Activated T-helper 2 cell treated with anti-CD3 and anti-CD28 coated beads, Interferon-gamma antibody, Interleukin-2, Interleukin-4, amounts not matched to agents 10 μg/mL and 5 μg/mL and 100 μg/mL, durations not matched to agents 14 hours and 24 hours and 36 hours (primary cell): Measurements from ENCODE around the gene DLG1. TPM values are rescaled to one million over a fixed set of nuclear protein-coding genes. Genes with fewer than 3 reads are reported as not detected.

Experiments
- DNase-seq: peaks from one replicate; pipeline ENCODE4 v3.0.0; 2021; ENCODE audit warnings: low spot score
- H3K27ac Mint-ChIP-seq: one replicate; pipeline ENCODE4 v1.8.0; 2021; ENCODE audit warnings: mixed read lengths
- H3K27me3 Mint-ChIP-seq: one replicate; pipeline ENCODE4 v1.8.0; 2021; ENCODE audit warnings: low read depth, mixed read lengths
- H3K36me3 Mint-ChIP-seq: one replicate; pipeline ENCODE4 v1.8.0; 2021; ENCODE audit warnings: low read depth, mixed read lengths
- H3K4me1 Mint-ChIP-seq: one replicate; pipeline ENCODE4 v1.8.0; 2021; ENCODE audit warnings: low read depth, mixed read lengths
- H3K4me3 Mint-ChIP-seq: one replicate; pipeline ENCODE4 v1.8.0; 2021; ENCODE audit warnings: low read depth, mild to moderate bottlenecking, moderate library complexity, mixed read lengths
- H3K9me3 Mint-ChIP-seq: one replicate; pipeline ENCODE4 v1.8.0; 2021; ENCODE audit warnings: mixed read lengths
- intact Hi-C: fragments of 100-400 bp; cut with micrococcal nuclease; formaldehyde crosslinking; loops from one replicate; pipeline ENCODE4 v1.15.1; 2023
- total RNA-seq: library from RNA; stranded (reverse); gene quantifications from 2 replicates; pipeline ENCODE4 v1.2.3, GENCODE V29; 2022

Gene DLG1
- total RNA-seq, 1 donor from 2014 or later: 77.5 TPM

GRCh38 chr3:197270558-197271317, 27.7 kb downstream of the DLG1 start:
- no peaks in the 10 kb centered on the region for H3K27me3 Mint-ChIP-seq
- H3K36me3 Mint-ChIP-seq: peaks cover 37% of the 10 kb centered on the region
- intact Hi-C loops: no loop called here
- H3K9me3 Mint-ChIP-seq: no peaks in the 10 kb centered on the region
- H3K4me1 Mint-ChIP-seq: peaks cover 28% of the 10 kb centered on the region
- no peak overlapping the region for H3K27ac Mint-ChIP-seq
- H3K4me3 Mint-ChIP-seq: no peak overlapping the region
- DNase-seq: no peak

GRCh38 chr3:197269024-197269423, 29.4 kb downstream of the DLG1 start:
- Mint-ChIP-seq H3K9me3 (no peaks in the 10 kb centered on the region), H3K4me1 (peaks cover 23% of the 10 kb centered on the region), H3K27me3 (no peaks in the 10 kb centered on the region), H3K4me3 (no peak overlapping the region), H3K36me3 (peaks cover 24% of the 10 kb centered on the region), H3K27ac (no peak overlapping the region)
- intact Hi-C loops: no loop called here
- no peak for DNase-seq

- DNase-seq: no peak
- no peak overlapping the region for H3K4me3 Mint-ChIP-seq
- H3K27ac Mint-ChIP-seq: no peak overlapping the region
- peaks cover 20% of the 10 kb centered on the region for H3K36me3 Mint-ChIP-seq
- peaks cover 20% of the 10 kb centered on the region for H3K4me1 Mint-ChIP-seq
- intact Hi-C loops: no loop called here
- H3K27me3 Mint-ChIP-seq: no peaks in the 10 kb centered on the region
- no peaks in the 10 kb centered on the region for H3K9me3 Mint-ChIP-seq
Measured at GRCh38 chr3:197268294-197268693, 30.1 kb downstream of the DLG1 start.

- Mint-ChIP-seq H3K36me3 (peaks cover 15% of the 10 kb centered on the region), H3K4me3 (no peak overlapping the region), H3K27me3 (no peaks in the 10 kb centered on the region), H3K27ac (no peak overlapping the region), H3K4me1 (peaks cover 16% of the 10 kb centered on the region), H3K9me3 (no peaks in the 10 kb centered on the region)
- intact Hi-C loops: no loop called here
- no peak for DNase-seq
Measured at GRCh38 chr3:197266331-197266730, 32.1 kb downstream of the DLG1 start.

GRCh38 chr3:197262709-197263108, 35.7 kb downstream of the DLG1 start:
- no peak overlapping the region for H3K4me3 Mint-ChIP-seq
- H3K36me3 Mint-ChIP-seq: peaks cover 12% of the 10 kb centered on the region
- no peaks in the 10 kb centered on the region for H3K27me3 Mint-ChIP-seq
- H3K4me1 Mint-ChIP-seq: peaks cover 17% of the 10 kb centered on the region
- H3K27ac Mint-ChIP-seq: no peak overlapping the region
- no peak for DNase-seq
- intact Hi-C loops: no loop called here
- no peaks in the 10 kb centered on the region for H3K9me3 Mint-ChIP-seq

- Mint-ChIP-seq H3K36me3 (peaks cover 8% of the 10 kb centered on the region), H3K27ac (no peak overlapping the region), H3K9me3 (no peaks in the 10 kb centered on the region), H3K27me3 (no peaks in the 10 kb centered on the region), H3K4me1 (peaks cover 14% of the 10 kb centered on the region), H3K4me3 (no peak overlapping the region)
- DNase-seq: no peak
- intact Hi-C loops: no loop called here
Measured at GRCh38 chr3:197261164-197261509, 37.3 kb downstream of the DLG1 start.

GRCh38 chr3:197260491-197261163, 37.8 kb downstream of the DLG1 start:
- no peak overlapping the region for H3K27ac Mint-ChIP-seq
- peaks cover 13% of the 10 kb centered on the region for H3K4me1 Mint-ChIP-seq
- no peak overlapping the region for H3K4me3 Mint-ChIP-seq
- H3K27me3 Mint-ChIP-seq: no peaks in the 10 kb centered on the region
- peaks cover 6% of the 10 kb centered on the region for H3K36me3 Mint-ChIP-seq
- DNase-seq: no peak
- intact Hi-C loops: no loop called here
- H3K9me3 Mint-ChIP-seq: no peaks in the 10 kb centered on the region

- Mint-ChIP-seq H3K4me1 (peaks cover 21% of the 10 kb centered on the region), H3K4me3 (no peak overlapping the region), H3K36me3 (peaks cover 6% of the 10 kb centered on the region), H3K27me3 (no peaks in the 10 kb centered on the region), H3K27ac (no peak overlapping the region), H3K9me3 (no peaks in the 10 kb centered on the region)
- intact Hi-C loops: loop anchor here (5.0 kb wide), 2 partner anchors 38 to 193 kb away; partner anchors contain the start of gene DLG1
- DNase-seq: no peak
Measured at GRCh38 chr3:197259096-197259495, 39.3 kb downstream of the DLG1 start.

- no peak overlapping the region for H3K27ac Mint-ChIP-seq
- peaks cover 6% of the 10 kb centered on the region for H3K36me3 Mint-ChIP-seq
- H3K27me3 Mint-ChIP-seq: no peaks in the 10 kb centered on the region
- no peaks in the 10 kb centered on the region for H3K9me3 Mint-ChIP-seq
- intact Hi-C loops: loop anchor here (5.0 kb wide), 2 partner anchors 39 to 194 kb away; partner anchors contain the start of gene DLG1
- peaks cover 29% of the 10 kb centered on the region for H3K4me1 Mint-ChIP-seq
- H3K4me3 Mint-ChIP-seq: no peak overlapping the region
- DNase-seq: no peak
Measured at GRCh38 chr3:197258168-197258755, 40.1 kb downstream of the DLG1 start.

- H3K4me1 Mint-ChIP-seq: peaks cover 33% of the 10 kb centered on the region
- peaks cover 10% of the 10 kb centered on the region for H3K36me3 Mint-ChIP-seq
- no peak overlapping the region for H3K27ac Mint-ChIP-seq
- no peaks in the 10 kb centered on the region for H3K9me3 Mint-ChIP-seq
- DNase-seq: no peak
- no peak overlapping the region for H3K4me3 Mint-ChIP-seq
- intact Hi-C loops: loop anchor here (2.0 to 5.0 kb wide), 3 partner anchors 40 to 245 kb away; partner anchors contain the start of gene DLG1
- no peaks in the 10 kb centered on the region for H3K27me3 Mint-ChIP-seq
Measured at GRCh38 chr3:197257711-197258110, 40.7 kb downstream of the DLG1 start.

- intact Hi-C loops: loop anchor here (2.0 to 5.0 kb wide), 3 partner anchors 40 to 246 kb away; partner anchors contain the start of gene DLG1
- H3K27ac Mint-ChIP-seq: no peak overlapping the region
- H3K4me1 Mint-ChIP-seq: peaks cover 37% of the 10 kb centered on the region
- H3K4me3 Mint-ChIP-seq: no peak overlapping the region
- DNase-seq: no peak
- H3K36me3 Mint-ChIP-seq: peaks cover 16% of the 10 kb centered on the region
- H3K27me3 Mint-ChIP-seq: no peaks in the 10 kb centered on the region
- H3K9me3 Mint-ChIP-seq: no peaks in the 10 kb centered on the region
Measured at GRCh38 chr3:197256836-197257444, 41.5 kb downstream of the DLG1 start.

- no peak for DNase-seq
- H3K4me1 Mint-ChIP-seq: peaks cover 44% of the 10 kb centered on the region
- no peak overlapping the region for H3K27ac Mint-ChIP-seq
- peaks cover 7% of the 10 kb centered on the region for H3K9me3 Mint-ChIP-seq
- no peak overlapping the region for H3K4me3 Mint-ChIP-seq
- peaks cover 25% of the 10 kb centered on the region for H3K36me3 Mint-ChIP-seq
- intact Hi-C loops: loop anchor here (2.0 to 5.0 kb wide), 3 partner anchors 41 to 247 kb away; partner anchors contain the start of gene DLG1
- no peaks in the 10 kb centered on the region for H3K27me3 Mint-ChIP-seq
Measured at GRCh38 chr3:197256104-197256503, 42.3 kb downstream of the DLG1 start.
